GM12874 (cell line): ENCODE measurements around the gene CUX1.

Experiments used
- CTCF ChIP-seq: IDR thresholded peaks from 2 replicates; pipeline ENCODE4 v1.5.1; 2011; ENCODE audit warnings: low read depth, mild to moderate bottlenecking, control low read depth, low read length, moderate library complexity; ENCODE audit not compliant: insufficient read depth

CUX1 gene

GRCh38 chr7:101915000-101915399 lies 97.6 kb downstream of the CUX1 start:
- TF ChIP-seq CTCF: no peak

DNA sequence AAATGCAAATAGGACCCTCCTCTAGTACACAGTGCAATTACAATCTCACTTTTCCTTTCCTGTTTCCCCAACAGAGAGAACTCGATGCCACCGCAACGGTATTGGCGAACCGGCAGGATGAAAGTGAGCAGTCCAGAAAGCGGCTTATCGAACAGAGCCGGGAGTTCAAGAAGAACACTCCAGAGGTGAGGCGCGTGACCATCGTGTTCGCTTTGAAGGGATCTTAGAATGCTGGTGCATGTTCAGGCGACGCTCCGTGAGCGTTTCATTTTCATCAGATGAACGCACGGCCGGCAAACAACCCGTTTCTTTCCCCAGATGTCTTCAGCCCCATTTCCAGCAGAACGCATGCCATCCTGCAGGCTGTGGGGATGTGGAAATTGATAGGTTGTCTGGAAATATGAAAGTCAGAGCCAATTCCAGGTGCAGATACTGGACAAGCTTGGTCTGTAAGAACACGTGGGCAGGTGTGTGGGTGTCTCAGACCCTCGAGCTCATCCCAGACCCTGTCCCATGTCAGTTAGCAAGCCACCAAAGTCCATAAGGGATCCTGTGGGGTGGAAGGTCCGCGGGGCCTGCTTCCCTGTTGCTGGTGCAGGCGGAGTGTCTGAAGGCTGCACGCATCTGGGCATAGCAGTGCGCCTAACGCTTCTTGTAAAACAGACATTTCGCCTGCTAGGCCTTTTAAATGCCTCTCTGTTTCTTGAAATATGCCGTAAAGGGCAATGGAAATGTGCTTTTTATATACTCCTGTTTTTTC lies 98.8 kb downstream of the CUX1 start:
- no peak for TF ChIP-seq CTCF

- TF ChIP-seq CTCF: no peak
These were observed 99.5 kb downstream of the CUX1 start for GRCh38 chr7:101916876-101917275.

- TF ChIP-seq CTCF: no peak
These were observed 100.1 kb downstream of the CUX1 start for GRCh38 chr7:101917566-101917965.

DNA sequence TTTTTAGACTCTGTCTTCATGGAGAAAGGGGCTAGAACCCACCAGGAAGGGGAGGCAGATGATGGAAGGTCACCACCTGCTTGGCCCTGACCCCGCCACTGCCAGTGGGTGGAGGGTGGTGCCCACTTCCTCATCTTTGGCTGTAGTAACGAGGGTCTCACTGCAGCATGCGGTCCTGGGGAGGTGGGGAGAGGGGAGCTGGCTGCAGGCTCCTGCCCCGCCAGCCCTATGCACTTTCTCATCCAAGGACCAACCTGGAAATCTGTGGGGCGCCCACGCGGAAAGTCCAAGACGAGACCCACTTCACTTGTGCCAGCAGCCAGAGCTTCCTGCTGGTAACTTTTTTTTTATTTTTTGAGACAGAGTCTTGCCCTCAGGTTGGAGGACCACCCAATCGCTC lies 101.0 kb downstream of the CUX1 start:
- TF ChIP-seq CTCF: no peak

- TF ChIP-seq CTCF: no peak
These were observed 102.1 kb downstream of the CUX1 start for GRCh38 chr7:101919363-101920115.

DNA sequence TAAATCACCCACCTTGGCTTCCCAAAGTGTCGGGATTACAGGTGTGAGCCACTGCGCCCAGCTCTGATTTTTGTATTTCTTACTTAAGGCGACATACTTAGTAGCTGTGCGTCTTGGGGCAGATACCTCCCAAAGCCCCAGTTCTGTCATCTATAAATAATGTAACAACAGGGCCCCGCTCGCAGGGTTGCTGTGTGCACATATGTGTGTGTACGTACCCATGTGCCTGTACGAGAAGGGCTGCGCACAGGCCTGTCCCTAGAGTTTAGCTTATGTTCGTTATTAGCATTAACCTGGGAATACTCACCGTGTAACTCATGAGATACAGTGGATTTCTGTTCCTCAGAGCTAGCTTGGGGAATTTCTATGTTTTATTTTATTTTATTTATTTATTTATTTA lies 103.6 kb downstream of the CUX1 start:
- no peak for TF ChIP-seq CTCF
